Neural progenitor cell (in vitro differentiated cells): ENCODE results near the gene POMT2. TPM values are rescaled to one million over a fixed set of nuclear protein-coding genes. Genes with fewer than 3 reads are reported as not detected.

Experiments
- DNase-seq: peaks from one replicate; pipeline ENCODE4 v3.0.0-alpha.2; 2016; ENCODE audit warnings: low spot score
- H2AFZ ChIP-seq: fragments of 200-600 bp; sonication (generic); replicated peaks from 2 replicates; pipeline ENCODE4 v1.6.1; 2016; ENCODE audit warnings: antibody characterized with exemption
- H3F3A ChIP-seq: fragments of 200-600 bp; sonication (generic); 2 replicates; pipeline ENCODE4 v1.6.1; 2016; ENCODE audit warnings: antibody characterized with exemption, low read depth
- H3K27ac ChIP-seq: fragments of 200-600 bp; sonication (generic); 2 replicates; pipeline ENCODE4 v1.5.1; 2016; ENCODE audit warnings: mild to moderate bottlenecking
- H3K27me3 ChIP-seq: fragments of 200-600 bp; sonication (generic); 2 replicates; pipeline ENCODE4 v1.6.1; 2016; ENCODE audit warnings: mild to moderate bottlenecking, moderate library complexity
- H3K36me3 ChIP-seq: fragments of 200-600 bp; sonication (generic); 2 replicates; pipeline ENCODE4 v1.5.1; 2016
- H3K4me1 ChIP-seq: fragments of 200-600 bp; sonication (generic); 2 replicates; pipeline ENCODE4 v1.6.1; 2016; ENCODE audit warnings: mixed run types
- H3K4me2 ChIP-seq: fragments of 200-600 bp; sonication (generic); 2 replicates; pipeline ENCODE4 v1.6.1; 2016
- H3K4me3 ChIP-seq: fragments of 200-600 bp; sonication (generic); 2 replicates; pipeline ENCODE4 v1.5.1; 2016
- H3K79me2 ChIP-seq: fragments of 200-600 bp; sonication (generic); 2 replicates; pipeline ENCODE4 v1.6.1; 2016; ENCODE audit warnings: low read depth
- H3K9ac ChIP-seq: fragments of 200-600 bp; sonication (generic); 2 replicates; pipeline ENCODE4 v1.6.1; 2016
- H3K9me3 ChIP-seq: fragments of 200-600 bp; sonication (generic); 2 replicates; pipeline ENCODE4 v1.5.1; 2016; ENCODE audit warnings: low read depth
- H4K20me1 ChIP-seq: fragments of 200-600 bp; sonication (generic); 2 replicates; pipeline ENCODE4 v1.6.1; 2016; ENCODE audit warnings: low read depth
- H3K27ac Mint-ChIP-seq: 3 replicates; pipeline ENCODE4 v1.8.0; 2021; ENCODE audit warnings: mixed read lengths
- H3K27me3 Mint-ChIP-seq: 2 replicates; pipeline ENCODE4 v1.8.0; 2022; ENCODE audit warnings: low read depth, mild to moderate bottlenecking, inconsistent platforms, moderate library complexity, mixed read lengths; ENCODE audit not compliant: insufficient read depth
- H3K36me3 Mint-ChIP-seq: 3 replicates; pipeline ENCODE4 v1.8.0; 2021; ENCODE audit warnings: mixed read lengths
- H3K4me1 Mint-ChIP-seq: 3 replicates; pipeline ENCODE4 v1.8.0; 2021; ENCODE audit warnings: mixed read lengths
- H3K4me3 Mint-ChIP-seq: 3 replicates; pipeline ENCODE4 v1.8.0; 2021; ENCODE audit warnings: mild to moderate bottlenecking, moderate library complexity, mixed read lengths
- H3K9me3 Mint-ChIP-seq: 3 replicates; pipeline ENCODE4 v1.8.0; 2020; ENCODE audit warnings: mixed read lengths
- EZH2 ChIP-seq: fragments of 200-600 bp; sonication (generic); IDR thresholded peaks from 2 replicates; pipeline ENCODE4 v1.6.1; 2017; ENCODE audit warnings: antibody characterized with exemption, mild to moderate bottlenecking, moderate library complexity
- EZH2phosphoT487 ChIP-seq: fragments of 200-600 bp; sonication (generic); IDR thresholded peaks from 2 replicates; pipeline ENCODE4 v1.6.1; 2017; ENCODE audit warnings: antibody characterized with exemption
- total RNA-seq: library from RNA; depleted of rRNA; stranded (reverse); fragments of >200 nt; gene quantifications from 2 replicates; pipeline ENCODE4 v1.2.3, GENCODE V29; 2015; ENCODE audit warnings: low replicate concordance
- TF ChIP-seq, protein P1 (sequence below): fragments of 200-600 bp; sonication (generic); IDR thresholded peaks from 2 replicates; pipeline ENCODE4 v1.5.1; 2017; ENCODE audit warnings: antibody characterized with exemption, mild to moderate bottlenecking

Gene POMT2
- total RNA-seq, 1 donor from 2014 or later, result 6.2 TPM

DNA sequence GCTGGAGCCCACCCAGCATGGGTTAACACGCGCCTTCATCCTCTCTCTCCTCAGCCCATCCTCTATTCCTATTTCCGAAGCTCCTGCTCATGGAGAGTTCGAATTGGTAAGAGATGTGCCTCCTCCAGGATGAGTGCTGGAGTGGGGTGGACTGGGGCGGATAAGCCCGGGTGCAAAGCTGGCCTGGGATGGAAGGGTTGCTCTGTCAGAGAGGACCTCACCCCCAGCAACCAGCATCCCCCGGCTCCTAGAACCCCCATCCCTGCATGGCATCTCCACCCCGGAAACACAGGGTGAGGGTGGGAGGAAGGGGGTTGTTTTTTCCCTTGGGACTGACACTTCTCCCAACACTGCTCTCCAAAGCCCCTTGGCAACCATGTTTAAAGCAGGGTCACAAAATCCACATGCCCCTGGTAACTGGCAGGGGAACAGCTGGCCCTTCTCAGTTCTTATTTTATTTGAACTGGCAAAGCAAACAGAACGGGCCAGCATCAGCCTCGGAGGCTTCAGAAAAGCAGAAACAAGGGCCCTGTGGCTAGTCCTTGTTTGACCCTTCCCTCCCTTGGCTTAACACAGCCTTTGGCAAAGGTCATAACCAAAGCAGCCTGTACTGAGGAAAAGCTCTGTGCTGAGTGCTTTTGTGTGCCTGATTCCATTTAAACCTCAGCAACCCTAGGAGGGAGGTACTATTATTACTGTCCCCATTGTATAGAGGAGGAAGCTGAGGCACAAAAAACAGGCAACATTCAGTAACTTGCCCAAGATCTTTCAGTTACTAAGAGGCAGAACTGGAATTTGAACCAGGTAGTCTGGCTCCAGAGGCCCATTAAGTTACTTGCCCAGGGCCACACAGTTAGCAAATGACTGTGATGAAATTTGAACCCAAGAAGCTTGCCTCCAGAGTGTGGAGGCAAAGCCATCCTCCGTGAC is 4.4 kb upstream of the POMT2 start:
- H3K79me2 ChIP-seq, result no peaks in the 10 kb centered on the region
- H3K9me3 Mint-ChIP-seq, result no peaks in the 10 kb centered on the region
- H3F3A ChIP-seq, result peaks cover 8% of the 10 kb centered on the region
- H3K4me3 ChIP-seq, result no peak overlapping the region
- no peaks in the 10 kb centered on the region for H3K27me3 ChIP-seq
- no peaks in the 10 kb centered on the region for H3K36me3 ChIP-seq
- H3K4me1 ChIP-seq, result peaks cover 6% of the 10 kb centered on the region
- H4K20me1 ChIP-seq, result no peaks in the 10 kb centered on the region
- peaks cover 14% of the 10 kb centered on the region for H3K4me1 Mint-ChIP-seq
- H3K4me2 ChIP-seq, result no peak overlapping the region
- no peak overlapping the region for H3K27ac ChIP-seq
- H2AFZ ChIP-seq, result no peak overlapping the region
- H3K27me3 Mint-ChIP-seq, result peaks cover 3% of the 10 kb centered on the region
- TF ChIP-seq EZH2phosphoT487 (no peak), EZH2 (no peak)
- TF ChIP-seq, protein P1, sequence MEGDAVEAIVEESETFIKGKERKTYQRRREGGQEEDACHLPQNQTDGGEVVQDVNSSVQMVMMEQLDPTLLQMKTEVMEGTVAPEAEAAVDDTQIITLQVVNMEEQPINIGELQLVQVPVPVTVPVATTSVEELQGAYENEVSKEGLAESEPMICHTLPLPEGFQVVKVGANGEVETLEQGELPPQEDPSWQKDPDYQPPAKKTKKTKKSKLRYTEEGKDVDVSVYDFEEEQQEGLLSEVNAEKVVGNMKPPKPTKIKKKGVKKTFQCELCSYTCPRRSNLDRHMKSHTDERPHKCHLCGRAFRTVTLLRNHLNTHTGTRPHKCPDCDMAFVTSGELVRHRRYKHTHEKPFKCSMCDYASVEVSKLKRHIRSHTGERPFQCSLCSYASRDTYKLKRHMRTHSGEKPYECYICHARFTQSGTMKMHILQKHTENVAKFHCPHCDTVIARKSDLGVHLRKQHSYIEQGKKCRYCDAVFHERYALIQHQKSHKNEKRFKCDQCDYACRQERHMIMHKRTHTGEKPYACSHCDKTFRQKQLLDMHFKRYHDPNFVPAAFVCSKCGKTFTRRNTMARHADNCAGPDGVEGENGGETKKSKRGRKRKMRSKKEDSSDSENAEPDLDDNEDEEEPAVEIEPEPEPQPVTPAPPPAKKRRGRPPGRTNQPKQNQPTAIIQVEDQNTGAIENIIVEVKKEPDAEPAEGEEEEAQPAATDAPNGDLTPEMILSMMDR, result no peak
- no peak for DNase-seq
- H3K9ac ChIP-seq, result no peak overlapping the region
- H3K9me3 ChIP-seq, result no peaks in the 10 kb centered on the region
- no peak overlapping the region for H3K4me3 Mint-ChIP-seq
- H3K27ac Mint-ChIP-seq, result no peak overlapping the region
- H3K36me3 Mint-ChIP-seq, result peaks cover 2% of the 10 kb centered on the region

DNA sequence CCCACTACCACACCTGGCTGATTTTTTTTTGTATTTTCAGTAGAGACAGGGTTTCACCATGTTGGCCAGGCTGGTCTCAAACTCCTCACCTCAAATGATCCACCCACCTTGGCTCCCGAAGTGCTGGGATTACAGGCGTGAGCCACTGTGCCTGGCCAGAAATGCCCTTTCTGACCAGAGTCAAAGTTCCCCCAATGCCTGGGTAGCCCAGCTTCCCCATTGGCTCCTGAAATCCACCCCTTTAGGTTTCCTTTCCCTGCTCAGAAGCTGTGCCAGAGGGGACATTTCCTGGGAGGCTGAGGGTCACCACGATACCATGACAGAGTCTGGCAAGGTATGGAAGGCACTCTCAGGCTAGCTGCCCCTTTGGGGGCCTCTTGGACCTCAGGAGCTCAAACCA is 3.6 kb upstream of the POMT2 start:
- Histone ChIP-seq H3K9ac (no peak overlapping the region), H3K36me3 (no peaks in the 10 kb centered on the region), H4K20me1 (no peaks in the 10 kb centered on the region), H3K79me2 (peaks cover 8% of the 10 kb centered on the region), H3K9me3 (no peaks in the 10 kb centered on the region), H3K4me3 (no peak overlapping the region), H2AFZ (no peak overlapping the region), H3F3A (peaks cover 16% of the 10 kb centered on the region), H3K27ac (no peak overlapping the region), H3K4me2 (no peak overlapping the region), H3K4me1 (peaks cover 13% of the 10 kb centered on the region), H3K27me3 (no peaks in the 10 kb centered on the region)
- Mint-ChIP-seq H3K9me3 (peaks cover 2% of the 10 kb centered on the region), H3K27ac (no peak overlapping the region), H3K4me3 (no peak overlapping the region), H3K27me3 (peaks cover 6% of the 10 kb centered on the region), H3K4me1 (peaks cover 22% of the 10 kb centered on the region), H3K36me3 (peaks cover 2% of the 10 kb centered on the region)
- DNase-seq, result no peak
- TF ChIP-seq EZH2, result no peak
- TF ChIP-seq EZH2phosphoT487, result no peak
- TF ChIP-seq, protein P1, result no peak

DNA sequence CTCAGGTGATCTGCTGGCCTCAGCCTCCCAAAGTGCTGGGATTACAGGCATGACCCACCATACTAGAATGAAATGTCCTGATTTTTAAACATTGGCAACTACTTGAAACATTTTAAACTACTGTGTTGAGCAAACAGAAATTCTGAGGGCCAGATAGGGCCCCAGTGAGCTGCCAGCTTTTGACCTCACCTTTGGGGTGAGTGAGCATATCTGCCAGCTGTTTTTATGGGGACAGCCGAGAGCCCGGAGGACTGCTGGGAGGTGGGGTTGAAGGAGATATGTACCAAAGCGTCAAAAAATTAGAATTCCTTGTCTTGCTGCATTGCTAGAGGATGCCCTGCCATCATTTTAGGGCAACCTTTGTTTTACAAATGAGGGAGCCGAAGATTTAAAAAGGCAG is 2.9 kb upstream of the POMT2 start:
- Mint-ChIP-seq H3K27ac (no peak overlapping the region), H3K4me1 (peaks cover 25% of the 10 kb centered on the region), H3K4me3 (peak overlapping the region; percentile 18), H3K36me3 (peaks cover 2% of the 10 kb centered on the region), H3K27me3 (peaks cover 6% of the 10 kb centered on the region), H3K9me3 (peaks cover 2% of the 10 kb centered on the region)
- H3K4me3 ChIP-seq, result no peak overlapping the region
- no peaks in the 10 kb centered on the region for H3K9me3 ChIP-seq
- peaks cover 16% of the 10 kb centered on the region for H3F3A ChIP-seq
- no peak overlapping the region for H2AFZ ChIP-seq
- TF ChIP-seq EZH2, result no peak
- no peak for TF ChIP-seq EZH2phosphoT487
- TF ChIP-seq, protein P1, result no peak
- H3K4me2 ChIP-seq, result no peak overlapping the region
- H3K36me3 ChIP-seq, result no peaks in the 10 kb centered on the region
- peaks cover 15% of the 10 kb centered on the region for H3K4me1 ChIP-seq
- H3K79me2 ChIP-seq, result peaks cover 15% of the 10 kb centered on the region
- DNase-seq, result no peak
- H3K27ac ChIP-seq, result no peak overlapping the region
- no peaks in the 10 kb centered on the region for H3K27me3 ChIP-seq
- no peaks in the 10 kb centered on the region for H4K20me1 ChIP-seq
- no peak overlapping the region for H3K9ac ChIP-seq
